HG03139 (cell line): ENCODE measurements around the gene SMOC1.

Experiments
- ATAC-seq: cut with Tn5 transposase; IDR thresholded peaks from one replicate; pipeline ENCODE4 v1.9.1; 2021; ENCODE audit not compliant: unreplicated experiment

SMOC1 gene

DNA sequence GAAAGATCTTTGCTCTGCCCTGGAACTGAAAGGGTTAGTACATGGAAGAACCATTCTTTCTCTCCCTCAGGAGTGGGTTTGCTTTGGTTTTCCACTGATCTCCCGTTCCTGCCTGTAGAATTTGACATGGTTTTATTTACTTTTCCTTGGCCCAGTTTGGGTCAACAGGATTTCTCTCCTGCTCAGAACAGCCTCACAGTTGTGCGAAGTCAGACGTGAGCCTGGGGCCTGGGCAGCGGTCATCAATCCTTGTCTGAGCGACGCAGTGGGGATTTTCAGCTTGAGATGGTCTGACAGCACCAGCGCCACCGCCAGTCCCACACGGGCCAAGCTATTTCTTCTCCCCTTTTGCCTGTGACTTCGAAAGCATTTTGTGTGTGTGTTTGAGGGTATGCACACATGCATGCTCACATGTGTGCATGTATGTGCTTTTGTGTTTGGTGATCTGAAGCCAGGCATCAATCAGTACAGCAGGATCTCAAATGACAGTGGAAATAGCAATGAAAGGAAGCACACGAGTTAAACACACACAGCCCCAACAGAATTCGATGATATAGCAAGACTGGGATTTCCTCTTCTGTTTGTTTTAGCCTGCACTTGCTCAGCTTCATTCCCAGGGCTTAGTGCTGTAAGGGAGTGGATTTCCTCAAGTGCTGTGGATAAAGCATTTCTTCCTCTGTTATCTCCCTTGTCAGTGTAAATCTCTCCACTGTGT is 58.3 kb downstream of the SMOC1 start:
- no peak for ATAC-seq

DNA sequence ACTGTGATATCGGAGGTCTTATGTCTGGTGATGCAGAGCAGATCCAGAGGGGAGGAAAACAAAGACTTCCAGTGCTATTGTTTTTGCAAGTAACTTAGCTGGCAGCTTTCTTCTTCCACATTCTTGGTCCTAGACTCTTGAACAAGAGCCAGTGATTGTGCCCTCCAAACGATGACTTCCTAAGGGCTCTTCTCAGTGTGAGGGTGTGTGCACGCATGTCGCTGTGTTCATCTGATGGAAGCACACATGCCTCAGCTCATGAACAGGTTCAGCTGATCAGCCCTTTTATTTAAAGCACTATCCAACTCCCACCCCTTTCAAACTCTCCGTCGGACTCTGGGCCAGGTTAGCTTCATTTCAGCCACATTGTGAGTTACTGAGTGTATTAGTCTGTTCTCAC is 59.5 kb downstream of the SMOC1 start:
- ATAC-seq, result no peak

DNA sequence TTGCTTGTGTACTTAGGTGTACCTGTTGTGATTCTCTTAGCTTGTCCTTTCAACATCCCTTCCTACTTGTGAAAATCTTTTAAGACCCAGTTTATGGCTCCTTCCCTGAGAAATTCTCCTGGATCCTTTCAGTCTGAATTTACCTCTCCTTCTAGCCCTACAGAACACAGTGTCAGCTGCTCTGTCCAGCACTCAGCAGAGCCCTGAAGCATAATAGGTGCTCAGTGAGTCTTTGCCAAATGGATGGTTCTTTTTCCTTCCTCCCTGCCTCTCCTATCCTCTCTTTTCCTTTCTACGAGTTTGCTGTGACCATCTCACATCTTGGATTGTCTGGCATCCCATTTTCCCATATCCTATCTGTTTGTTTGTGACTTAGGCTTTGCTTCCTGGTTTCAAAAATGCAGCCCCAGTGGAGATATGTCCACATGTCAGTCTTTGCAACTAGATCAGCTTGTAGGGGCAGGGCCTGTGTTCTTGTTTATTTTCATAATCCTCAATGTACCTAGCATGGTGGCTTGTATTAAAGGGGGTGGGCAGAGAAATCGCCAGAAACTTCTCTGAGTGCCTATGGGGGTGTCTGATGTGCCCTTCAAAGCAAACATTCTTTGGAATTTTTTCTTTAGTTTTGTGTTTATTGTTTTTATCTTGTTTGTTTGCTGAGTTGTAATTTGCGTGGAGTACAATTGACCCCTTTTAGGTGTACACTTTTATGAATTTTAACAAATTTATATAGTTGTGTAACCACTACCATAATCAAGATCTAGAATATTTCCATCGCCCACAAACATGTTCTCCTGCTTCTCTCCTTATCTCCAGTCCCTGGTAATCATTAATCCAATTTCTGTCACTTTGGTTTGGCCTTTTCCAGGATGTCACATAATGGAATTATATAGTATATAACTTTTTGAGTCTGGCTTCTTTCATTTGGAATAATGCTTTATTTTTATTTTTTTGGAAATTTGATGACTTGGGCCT is 62.8 kb downstream of the SMOC1 start:
- ATAC-seq, result no peak

DNA sequence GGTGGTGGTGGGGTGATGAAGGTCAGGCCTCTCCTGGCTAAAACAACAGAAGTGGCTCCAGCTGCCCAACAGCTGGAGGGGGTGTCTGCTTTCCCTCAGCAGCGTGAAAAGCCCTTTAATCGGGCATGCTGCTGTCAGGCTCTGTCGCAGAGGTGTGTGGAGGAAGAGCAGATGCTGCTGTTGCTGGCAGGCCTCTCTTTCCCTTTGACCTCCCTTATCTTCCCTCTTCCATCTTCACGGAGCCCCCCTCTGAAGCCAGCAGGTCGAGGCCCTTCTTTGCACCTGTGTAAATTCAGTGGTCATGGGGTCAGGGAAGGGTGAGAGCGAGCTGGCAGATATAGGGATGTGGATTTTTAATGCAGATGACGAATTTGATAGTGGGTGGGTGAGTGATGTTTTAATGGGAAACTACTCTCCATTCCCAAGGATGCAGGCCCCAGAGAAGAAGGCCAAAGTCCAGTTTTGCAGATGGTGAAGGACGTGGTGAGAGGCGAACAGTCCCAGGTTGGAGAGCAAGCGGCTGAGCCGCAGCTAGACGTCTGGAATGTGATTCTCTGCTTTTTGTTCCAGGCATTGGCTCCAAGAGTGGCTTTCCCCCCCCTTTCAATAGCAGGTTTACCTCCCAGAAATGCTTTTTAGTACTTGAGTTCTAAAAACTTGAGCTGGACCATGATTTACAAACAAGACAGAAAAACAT is 64.0 kb downstream of the SMOC1 start:
- ATAC-seq, result no peak

DNA sequence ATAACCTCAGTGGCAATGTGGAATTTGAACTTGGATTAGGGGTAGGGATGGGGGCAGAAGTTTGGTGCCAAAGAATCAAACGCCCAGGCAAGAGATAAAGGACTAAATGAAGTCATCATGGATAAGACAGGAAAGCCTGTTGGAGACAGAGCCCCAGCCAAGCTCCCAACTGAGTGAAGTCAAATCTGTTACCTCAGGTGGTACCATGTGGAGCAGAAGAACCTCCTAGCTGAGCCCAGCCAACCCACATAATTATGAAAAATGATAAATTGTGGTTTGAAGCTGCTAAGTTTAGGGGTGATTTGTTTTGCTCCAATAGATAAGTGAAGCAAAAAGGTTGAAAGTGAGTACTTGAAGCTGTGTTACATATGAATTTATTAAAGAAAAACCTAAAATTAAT is 66.1 kb downstream of the SMOC1 start:
- ATAC-seq, result no peak

DNA sequence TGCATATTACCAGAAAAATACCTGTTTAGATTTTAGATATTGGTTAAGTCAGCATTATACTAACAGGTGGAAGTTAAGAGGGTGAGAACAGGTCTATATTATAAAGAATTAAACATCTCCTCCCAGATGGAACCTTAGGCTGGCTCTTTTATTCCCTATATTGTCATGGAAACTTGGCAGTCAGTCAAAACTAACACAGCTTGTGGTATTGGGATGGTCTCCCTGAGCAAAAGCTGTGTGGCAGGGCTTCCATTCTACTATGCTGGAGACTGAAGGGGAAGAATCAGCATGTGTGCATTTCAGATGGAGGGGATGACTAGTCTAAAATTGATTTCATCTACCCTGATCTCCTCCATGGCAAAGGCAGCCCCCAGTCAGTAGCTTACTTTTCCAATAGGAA is 66.7 kb downstream of the SMOC1 start:
- ATAC-seq, result no peak

DNA sequence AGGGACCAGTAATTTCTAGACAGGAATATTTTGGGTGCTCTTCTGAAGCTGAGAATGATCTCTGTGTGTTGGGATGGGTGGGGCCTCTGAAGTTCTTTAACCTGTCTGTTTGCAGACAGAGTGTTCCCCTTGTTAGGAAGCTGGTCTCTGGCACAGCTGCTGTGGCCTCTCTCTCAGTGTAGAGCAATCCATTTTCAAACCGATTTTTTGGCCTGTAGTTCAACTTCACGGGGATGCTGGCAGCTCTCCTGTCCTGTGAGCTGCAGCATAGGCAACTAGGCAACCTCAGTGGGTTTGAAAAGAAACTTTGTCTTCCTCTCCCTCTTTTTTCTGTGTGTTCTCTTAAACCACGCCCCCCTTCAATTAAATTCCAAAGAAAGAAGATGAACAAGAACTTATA is 69.1 kb downstream of the SMOC1 start:
- no peak for ATAC-seq

DNA sequence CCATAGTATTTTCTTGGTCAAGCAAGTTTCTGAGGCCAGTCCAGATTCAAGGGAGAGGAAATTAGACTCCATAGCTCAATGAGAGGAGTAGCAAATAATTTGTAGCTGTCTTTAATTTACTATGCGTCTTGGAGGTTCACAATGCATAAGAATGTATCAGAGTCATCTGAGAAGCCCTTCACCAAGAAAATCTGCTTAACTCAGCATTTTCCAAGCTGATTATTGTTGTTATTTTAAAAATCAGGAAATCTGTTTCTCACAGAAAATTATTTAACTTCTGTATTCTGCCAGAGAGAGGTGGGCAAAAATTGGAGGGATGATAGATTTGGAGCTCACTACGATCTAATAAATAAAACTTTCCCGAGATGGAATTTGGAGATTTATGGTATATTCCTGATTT is 72.0 kb downstream of the SMOC1 start:
- no peak for ATAC-seq

DNA sequence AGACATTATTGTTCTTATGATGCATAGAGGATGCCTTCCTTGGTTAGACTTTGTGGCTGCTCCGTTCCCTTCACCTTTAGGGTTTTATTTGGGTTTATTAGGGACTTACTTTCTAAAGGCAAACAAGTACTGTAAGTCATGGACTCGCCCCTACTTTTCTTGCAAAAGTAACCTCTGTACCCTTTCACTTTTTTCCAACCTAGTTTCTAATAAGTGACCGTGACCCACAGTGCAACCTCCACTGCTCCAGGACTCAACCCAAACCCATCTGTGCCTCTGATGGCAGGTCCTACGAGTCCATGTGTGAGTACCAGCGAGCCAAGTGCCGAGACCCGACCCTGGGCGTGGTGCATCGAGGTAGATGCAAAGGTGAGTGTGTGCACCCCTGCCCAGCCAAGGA is 72.7 kb downstream of the SMOC1 start:
- ATAC-seq, result no peak

DNA sequence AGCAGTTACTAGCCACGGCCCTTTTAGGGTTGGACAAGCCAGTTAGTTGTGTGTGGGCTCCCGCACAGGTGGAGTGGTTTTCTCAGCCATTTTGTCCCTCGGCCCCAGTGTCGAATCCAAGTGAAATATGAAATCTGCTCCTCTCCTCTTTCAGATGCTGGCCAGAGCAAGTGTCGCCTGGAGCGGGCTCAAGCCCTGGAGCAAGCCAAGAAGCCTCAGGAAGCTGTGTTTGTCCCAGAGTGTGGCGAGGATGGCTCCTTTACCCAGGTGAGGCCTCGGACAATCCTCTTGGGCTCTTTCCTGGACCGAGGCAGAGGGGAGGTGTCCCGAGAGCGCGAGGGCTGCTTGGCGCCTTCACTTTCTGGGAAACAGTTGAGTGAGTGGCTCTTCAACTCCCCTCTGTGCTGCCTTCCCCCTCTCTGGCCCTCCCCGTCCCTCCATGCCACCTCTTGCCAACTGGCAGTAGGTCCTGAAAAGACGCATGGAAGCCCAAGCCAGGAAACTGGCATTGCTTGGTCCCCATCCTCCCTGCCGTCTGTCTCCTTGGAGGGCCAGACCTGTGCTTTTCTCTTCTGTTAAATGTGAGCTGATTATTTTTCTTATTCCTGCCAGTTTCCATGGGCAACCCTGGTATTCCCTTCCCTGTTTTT is 74.2 kb downstream of the SMOC1 start:
- no peak for ATAC-seq

DNA sequence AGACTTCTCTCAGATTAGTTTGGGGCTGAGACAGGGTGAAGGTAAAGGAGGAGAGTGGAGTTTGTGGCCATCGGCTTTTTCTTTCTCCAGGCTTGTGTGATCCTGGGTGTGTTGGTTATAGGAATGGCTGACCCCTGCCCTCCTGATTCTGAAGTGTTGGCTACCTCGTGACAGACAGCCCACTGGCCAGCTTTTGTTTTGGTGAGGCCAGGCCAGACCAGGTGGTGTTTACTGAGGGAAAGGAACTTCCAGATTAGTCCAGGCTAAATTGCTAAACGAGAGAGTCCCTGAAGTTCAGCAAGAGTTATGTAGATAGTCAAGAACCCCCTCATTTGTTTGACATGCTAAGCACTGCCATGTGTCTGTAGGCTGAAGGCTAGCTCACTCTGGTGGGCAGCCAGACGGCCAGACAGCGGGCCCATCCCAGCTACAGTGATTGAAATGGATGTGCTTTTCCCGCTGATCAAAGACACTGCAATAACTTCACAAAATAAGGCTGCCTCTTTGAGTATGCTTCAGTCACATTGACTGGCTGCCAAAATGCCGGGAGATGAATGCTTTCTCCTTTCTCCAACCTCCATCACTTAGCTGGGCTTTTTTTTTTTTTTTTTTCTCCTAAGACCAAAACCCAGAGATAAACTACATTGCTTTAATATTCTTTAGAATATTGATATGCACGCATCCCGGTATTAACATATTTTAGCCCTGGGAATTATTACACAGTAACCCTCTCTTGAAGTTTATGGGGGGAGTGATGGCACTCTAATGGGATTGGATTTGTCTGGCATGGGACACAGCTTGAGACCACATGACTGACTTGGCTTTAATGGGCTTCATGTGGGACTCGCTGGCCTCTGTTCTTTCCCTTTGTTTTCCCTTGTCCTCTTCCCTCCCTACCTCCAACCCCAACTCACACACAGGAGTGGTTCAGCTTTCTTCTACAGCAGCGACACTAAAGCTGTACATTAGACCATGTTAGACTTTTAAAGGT is 76.9 kb downstream of the SMOC1 start:
- no peak for ATAC-seq

DNA sequence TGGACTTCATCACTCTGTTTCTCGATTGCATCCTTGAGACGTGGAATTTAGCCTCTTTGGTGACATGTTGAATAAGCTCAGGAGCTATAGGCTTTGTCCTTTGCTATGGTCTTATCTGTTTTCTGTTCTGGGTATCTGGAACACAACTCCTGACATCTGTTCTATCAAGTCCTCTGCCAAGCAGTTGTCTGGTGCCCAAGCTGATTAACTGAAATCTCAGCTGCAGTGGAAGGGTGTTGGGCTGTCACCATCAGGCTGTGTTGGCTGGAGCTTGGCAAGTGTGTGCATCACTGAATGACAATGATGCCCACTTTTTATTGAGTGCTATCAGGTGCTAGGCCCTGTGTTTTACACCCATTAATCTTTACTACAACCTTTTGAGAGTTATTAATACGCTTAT is 77.8 kb downstream of the SMOC1 start:
- no peak for ATAC-seq

DNA sequence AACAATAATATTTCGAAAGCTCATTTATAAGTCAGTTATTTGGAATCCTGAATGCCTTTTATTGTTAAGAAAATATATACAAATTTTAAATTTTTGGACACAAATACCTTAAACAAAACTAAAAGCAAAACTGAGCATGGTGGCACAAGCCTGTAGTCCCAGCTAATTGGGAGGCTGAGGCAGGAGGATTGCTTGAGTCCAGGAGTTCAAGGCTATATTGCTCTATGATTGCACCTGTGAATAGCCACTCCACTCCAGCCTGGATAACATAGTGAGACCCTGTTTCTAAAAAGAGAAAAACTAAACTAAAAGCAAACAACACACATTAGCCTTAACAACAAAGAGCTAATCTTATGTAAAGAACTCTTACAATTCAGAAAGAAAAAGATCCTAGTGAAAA is 78.8 kb downstream of the SMOC1 start:
- no peak for ATAC-seq

DNA sequence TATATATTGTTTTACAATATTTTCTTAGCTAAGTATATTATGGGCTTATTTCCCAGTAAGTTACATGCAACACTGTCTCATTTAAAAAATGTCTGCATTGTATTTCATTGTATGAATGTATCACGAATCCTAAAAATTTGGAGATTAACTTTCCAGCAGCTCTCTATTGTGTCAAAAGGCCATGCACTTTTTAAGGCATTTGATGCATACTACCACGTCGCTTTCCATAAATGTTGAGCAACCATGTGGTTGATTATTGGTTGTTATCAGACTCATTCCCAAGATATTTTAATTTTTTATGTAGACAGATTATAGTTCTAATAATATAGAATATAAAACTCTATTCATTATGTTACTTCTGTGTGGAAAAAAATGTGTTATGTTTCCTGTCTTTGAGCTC is 79.9 kb downstream of the SMOC1 start:
- ATAC-seq, result no peak

DNA sequence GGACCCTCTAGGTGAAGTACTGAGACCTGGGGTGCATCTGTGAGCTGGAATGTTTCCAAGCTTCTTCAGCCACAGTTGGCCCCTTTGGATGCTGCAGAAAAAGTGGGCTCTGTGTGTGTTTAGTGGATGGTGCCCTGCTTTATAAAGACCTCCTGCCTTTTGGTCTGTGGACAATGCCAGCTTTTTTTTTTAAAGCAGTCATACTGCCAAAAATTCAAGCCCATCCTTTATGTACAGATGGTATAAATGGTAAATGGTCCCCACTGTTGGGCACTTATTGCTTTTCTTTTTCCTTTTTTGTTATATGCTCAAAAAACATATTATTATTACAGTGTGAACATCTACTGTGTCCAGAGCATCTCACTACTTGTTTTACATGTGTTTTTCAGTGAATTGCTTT is 81.1 kb downstream of the SMOC1 start:
- no peak for ATAC-seq

DNA sequence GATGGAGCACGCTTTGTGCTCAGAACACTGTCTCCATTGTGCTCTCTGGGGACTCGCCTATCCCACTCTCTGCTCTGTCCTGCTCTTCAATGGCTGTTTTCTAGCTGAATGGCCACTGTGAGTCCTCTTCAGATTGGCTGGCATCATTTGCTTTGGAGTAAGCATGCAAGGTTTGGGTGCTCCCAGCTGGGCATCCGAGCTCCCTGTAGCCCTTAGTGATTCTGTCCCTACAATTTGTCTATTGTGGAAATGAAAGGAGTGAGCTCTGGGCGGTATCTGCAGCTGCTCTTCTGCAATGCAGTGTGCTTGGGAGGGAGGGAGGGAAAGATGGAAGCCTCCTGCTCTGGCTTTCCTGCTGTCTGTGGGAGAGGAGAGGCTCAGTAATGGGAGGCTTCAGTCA is 84.8 kb downstream of the SMOC1 start:
- ATAC-seq, result no peak

DNA sequence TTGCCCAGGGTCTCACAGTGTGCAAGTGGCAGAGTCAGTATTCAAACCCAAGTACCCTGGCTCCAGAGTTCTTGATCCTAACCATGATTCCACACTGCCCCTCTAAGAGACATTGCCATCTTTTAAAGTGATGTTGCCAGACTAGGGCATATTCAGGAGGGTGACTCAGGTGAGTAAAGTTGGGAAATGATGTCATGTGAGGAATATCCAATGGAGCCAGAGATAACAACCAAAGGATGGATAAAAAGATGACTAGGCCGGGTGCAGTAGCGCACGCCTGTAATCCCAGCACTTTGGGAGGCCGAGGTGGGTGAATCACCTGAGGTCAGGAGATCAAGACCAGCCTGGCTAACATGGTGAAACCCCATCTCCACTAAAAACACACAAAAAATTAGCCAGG is 85.6 kb downstream of the SMOC1 start:
- ATAC-seq, result no peak

DNA sequence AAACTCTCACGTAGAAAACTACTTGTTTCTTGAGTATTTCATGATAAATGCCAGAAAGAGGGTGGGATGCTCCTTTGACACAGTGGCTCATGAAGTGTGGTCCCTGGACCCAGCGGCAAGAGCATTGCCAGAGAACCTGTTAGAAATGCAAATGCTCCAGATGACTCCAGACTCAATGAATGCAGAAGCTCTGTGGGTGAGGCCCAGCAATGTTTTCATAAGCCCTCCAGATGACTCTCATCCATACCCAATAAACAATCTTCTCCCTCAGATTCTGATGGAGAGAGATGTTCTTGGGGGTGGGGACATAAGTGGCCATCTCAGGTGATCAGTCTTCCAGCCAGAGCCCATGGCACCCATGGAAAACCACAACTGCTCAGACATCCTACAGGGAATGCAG is 88.9 kb downstream of the SMOC1 start:
- ATAC-seq, result no peak

DNA sequence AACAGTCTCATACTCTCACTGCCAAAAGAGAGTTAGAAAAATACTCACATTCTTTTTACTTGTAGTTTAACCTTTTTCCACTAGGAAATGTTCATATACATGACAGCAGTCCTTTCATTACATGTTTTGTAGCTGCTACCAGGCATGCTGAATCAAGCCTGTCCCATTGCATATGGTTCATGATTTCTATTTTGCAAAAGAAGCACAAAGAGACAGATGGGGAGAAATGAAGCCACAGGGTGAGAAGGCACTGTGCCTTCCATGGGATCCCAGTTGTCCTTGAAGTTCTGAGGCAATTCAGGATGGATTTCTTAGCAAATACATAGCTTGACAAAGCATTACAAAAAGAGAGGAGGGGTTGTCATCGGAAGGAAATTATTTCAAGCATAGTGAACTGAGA is 89.5 kb downstream of the SMOC1 start:
- ATAC-seq, result no peak

DNA sequence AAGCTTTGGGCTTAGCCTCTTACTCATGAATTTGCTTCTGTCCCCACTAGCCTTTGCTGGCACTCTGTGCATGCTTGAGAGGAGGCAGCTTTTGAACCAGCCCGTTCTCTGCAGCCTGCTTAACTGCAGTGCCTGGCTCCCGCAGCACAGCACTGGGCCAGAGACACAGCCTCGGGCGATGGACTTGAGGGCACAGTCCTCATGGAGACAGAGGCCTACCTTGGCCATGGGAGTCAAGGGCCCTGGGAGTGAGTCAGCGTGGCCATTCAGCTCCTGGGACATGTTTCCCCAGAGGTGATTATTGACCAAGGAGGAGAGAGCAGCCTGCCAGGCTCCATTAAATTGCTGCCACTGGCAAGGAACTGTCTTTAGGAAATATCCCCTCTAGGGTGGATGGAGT is 93.5 kb downstream of the SMOC1 start:
- ATAC-seq, result no peak
